EH (cell line): Measurements from ENCODE around the gene RYR2.
"Not testable (repeated sequence)": the region's sequence is repeated elsewhere in the genome, so short reads cannot be mapped to it uniquely, and the experiment has no call there.

Experiments
- DNase-seq: peaks from one replicate; pipeline ENCODE4 v3.0.0-alpha.2; 2015; ENCODE audit warnings: low read depth

The RYR2 gene

DNA sequence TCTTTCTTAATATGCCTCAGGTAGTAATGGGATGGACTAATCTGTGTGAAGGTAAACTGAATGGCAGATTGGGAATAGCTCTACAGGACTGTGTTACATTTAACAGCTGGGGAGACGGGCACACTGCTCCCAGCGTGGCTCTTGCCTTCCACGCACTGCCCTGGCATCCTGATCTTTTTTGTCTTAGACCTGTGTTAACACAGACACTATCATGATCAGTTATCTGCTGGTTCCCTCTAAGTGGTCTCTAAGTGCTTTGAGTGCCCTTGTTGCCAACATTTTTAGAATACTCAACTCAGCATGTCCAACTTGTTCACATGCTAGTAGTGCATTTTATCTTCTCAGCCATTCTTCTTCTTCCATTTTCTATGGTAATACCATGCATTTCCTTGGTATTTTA, 208.1 kb downstream of the RYR2 start:
- DNase-seq, result no peak

DNA sequence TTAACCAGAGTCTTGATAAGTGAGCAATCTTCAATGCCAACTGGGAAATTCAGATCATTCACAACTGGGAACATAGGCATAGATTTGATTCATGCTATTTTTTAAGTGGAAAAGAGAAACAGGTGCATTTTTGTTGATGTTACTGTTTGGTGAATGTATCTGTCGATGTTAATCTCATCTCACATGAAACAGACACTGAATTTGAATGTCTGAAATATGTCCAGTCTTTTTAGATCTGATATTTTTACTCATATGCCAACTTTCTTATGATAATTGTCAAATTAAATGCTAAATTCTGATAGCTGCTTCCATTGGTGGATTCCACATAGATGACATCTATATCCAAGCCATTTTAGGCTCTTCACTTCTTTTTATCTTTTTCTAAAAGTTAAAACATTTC, 213.1 kb downstream of the RYR2 start:
- no peak for DNase-seq

DNA sequence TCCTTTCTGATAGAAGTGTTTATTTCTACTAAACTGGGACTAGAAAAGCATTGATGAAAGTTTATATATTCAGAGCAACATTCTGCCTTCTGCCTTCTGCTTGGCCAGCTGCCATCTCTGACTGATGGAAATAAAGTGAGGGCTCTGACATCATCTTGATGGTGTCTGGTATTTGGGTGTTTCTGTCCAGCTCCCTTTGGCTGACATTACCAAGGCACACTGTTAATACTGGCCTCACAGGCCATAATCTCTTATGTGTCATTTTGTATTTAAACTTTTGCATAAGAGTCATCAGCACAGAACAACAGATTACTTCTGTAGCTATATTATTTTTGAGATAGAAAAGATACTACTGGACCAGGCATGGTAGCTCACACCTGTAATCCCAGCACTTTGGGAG, 216.9 kb downstream of the RYR2 start:
- DNase-seq, result no peak

DNA sequence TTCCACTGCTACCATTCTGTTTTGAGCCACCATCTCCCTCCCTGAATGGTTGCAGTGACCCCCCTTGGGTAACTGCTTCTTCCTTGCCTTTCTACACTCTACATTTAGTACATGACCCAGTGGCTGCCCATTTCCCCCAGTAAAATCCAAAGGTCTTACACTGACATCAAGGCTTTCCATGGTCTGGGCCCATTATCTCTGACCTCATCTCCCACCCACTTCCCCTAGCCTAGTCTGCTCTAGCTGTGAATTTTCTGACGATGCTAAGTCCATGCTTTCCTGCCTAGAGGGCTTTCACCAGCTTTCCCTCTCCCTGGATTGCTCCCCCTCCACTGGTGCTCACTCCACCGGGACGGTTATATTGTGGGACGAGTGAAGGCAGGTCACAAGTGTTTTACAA, 219.2 kb downstream of the RYR2 start:
- no peak for DNase-seq

DNA sequence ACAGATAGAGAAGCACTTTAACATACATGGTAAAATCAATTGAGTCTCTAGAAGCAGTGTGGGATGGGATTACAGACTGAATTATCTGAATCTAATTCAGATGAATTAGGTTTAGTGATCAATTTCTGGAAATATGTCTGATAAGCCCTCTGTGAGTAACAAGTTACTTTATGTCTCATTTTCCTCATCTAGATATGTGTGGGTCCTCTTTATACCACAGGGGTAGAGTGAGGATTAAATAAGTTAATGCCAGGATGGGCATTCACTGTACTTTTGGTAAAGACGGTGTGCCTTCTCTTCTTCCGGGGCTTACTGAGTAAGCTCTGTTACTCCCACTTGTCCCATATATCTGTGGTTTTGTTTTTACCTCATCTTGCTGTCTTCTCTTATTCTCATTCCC, 225.8 kb downstream of the RYR2 start:
- DNase-seq, result no peak

DNA sequence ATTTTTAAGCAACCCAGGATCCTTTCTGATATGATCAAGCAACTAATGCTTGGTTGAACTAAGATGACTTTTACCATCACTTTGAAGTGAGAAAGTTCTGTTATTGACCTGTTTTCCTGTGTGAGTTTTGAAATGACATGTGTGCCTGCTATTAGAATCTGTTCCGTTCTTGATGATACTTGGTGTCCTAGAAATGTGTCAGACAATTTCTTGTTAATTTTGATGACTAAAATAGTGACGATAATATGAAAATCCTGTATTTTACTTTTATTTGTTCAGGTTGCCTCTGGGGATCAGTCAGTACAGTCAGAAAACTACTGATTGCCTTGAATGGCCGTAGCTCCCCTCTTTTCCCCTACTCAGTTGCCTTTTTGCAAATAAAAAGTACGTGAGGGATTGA, 228.0 kb downstream of the RYR2 start:
- no peak for DNase-seq

DNA sequence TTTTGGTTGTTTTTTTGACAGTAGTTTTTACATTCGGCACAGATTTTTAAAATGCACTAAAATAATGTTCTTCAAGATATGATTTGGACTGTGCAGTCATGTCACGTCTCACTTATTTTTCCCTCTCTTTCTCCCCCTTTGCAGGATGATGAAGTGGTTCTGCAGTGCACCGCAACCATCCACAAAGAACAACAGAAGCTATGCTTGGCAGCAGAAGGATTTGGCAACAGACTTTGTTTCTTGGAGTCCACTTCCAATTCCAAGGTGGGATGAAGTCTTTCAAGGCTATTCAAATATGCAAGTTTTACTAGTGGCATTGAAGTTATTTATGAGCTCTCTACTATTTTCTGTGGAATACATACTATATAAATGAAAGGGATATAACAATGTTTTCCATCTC, 228.4 kb downstream of the RYR2 start:
- no peak for DNase-seq

DNA sequence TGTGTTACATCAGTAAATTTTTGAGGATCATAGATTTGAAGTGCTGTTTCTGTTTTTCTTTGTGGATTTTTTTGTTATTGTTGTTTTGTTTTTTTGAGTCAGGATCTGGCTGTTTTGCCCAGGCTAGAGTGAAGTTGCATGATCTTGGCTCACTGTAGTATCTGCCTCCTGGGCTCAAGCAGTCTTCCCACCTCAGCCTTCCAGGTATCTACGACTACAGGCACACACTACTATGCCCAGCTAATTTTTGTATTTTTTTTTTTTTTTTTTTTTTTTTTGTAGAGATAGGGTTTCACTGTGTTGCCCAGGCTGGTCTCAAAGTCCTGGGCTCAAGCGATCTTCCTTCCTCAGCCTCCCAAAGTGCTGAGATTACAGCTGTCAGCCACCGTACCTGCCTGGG, 236.0 kb downstream of the RYR2 start:
- DNase-seq, result not testable (repeated sequence)

DNA sequence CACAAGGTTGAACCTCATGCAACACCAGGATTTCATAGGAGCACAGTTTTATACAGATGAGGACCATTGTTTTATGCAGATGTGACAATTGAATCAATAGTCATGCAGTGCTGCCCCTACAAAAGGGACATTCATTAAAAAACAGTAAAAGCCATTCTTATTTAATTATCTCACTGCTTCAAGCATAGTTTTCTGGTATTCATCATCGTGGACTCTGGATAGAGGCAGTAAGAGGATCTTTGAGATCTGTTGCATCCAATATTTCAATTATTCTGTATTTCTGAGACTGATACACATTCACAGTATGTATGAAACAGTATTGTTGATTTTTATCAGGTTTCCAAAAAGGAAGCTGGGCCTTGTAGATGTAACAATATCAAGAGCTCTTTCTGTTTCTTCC, 237.6 kb downstream of the RYR2 start:
- no peak for DNase-seq

DNA sequence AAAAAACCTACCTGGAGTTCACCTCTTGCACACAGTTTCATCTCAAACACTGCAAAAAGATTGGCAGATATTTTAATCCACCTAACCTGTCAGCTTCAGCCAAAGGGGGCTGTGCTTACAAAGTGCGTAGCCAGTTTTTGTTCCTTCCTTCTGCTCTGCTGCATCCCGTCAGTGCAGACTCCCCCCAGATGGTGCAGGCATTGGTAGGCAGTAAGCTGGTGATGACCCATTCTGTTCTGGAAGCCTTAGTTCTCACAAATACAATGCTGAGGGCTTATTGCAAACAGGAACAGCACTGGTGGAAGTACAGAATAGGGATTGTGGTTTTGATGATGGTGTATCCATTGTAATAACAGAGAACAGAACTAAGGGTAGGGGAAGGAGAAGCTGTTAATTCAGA, 239.5 kb downstream of the RYR2 start:
- DNase-seq, result no peak

DNA sequence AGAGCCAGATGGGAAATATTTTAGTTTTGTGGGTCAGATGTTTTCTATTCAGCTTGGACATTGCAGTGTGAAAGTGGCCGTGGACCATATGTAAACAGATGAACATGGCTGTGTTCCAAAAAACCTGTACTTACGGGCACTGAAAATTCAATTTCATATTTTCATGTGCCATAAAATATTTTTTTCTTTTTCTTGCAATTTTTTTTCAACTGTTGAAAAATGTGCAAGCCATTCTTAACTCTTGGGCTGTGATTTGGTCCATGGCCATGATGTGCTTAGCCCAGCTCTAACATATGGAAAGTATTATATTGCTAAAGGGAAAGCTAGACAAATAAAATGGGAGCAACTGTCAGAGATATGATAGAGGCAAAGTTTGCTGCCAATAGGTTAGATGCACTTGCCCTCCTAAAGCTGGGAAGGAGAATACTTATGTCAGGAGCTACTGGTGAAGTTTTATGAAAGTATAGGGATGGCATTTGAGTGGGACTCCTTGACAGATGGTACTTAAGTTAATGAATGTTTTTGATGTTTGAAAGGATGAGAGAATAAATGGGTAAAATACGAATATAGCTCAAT, 240.3 kb downstream of the RYR2 start:
- no peak for DNase-seq

DNA sequence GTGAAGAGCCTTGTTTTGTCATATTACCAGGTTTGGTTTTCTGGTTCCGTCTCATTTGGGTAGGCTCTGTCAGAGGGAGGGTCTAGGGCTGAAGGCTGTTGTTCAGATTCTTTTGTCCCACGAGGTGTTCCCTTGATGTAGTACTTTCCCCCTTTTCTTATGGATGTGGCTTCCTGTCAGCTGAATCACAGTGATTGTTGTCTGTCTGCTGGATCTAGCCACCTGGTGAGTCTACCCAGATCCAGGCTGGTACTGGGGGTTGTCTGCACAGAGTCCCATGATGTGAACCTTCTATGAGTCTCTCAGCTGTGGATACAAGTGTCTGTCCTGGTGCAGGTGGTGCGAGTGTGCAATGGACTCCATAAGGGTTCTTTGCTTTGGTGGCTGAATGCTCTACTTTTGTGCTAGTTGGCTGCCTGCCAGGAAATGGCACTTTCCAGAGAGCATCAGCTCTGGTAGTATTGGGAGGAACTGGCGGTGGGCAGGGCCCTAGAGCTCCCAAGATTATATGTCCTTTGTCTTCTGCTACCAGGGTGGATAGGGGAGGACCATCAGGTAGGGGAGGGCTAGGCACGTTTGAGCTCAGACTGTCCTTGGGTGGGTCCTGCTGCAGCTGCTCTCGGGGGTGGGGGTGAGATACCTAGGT, 246.0 kb downstream of the RYR2 start:
- DNase-seq, result no peak

DNA sequence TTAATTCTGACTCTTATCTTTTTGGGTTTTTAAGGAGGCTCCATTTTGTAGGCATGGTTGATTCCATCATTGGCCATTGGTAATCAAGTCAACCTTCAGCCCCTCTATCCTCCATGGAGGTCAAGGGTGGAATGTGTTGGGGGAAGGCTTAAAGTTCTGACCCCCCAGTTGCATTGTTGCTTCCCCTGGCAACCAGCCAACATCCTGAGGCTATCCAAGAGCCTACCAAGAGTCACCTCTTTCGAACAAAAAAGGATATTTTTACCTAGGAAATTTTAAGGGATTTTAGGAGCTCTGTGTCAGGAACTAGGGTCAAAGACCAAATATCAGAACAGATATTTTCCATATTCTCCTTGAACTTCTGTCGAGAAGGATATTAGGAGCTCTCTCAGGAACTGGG, 251.8 kb downstream of the RYR2 start:
- no peak for DNase-seq

DNA sequence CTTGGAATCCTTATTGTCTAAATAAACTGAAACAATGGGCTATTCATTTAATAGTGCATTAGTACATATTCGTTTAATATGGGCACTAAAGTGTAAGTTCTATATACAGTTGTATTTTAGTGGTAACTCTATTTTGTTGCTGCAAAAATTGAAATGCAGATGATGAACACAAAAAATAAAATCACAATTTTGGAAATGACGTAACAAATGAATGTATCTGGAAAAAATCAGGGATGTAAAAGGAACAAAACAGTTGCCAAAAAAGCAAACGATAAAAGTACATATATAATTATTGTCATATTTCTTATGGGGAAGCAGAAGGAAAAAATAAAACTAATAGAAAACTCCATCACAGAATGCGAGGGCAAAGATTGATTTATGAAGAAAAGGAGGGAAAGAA, 254.9 kb downstream of the RYR2 start:
- no peak for DNase-seq

DNA sequence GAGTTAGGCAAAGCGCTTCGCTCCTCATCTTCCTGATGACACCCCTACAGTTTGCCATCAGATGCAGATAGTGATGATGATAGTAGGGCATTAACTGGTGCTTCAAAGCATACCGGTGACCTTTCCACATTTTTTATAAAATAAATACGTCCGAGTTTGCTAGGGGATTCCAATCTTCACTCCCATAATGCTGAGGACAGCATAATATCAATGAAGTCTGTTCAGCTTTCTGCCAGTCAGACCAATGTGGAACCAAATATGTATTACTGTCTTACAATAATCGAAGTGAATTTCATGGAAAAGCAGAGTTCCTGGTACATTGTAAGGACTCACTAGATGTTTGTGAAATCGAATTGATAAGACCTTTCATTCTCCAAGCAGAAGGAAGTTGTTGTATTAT, 258.7 kb downstream of the RYR2 start:
- no peak for DNase-seq

DNA sequence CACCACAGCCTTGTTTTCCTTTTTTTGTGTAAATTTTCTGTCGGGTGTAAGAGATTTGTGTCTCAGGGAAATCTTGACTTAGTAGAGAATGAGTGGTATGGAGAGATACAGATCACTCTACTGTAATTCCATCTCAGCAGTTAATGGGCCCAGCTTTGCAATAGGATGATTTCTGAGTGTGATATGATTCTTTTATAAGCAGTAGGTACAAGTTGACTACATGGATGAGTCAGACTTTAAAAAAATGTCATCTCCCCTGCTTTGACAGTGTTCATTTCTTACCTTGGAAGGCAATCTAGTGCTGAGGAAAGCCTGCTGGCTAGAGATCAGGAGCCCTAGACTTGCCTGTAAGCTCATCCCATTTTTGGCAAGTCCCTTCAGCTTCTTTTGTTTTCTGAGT, 261.9 kb downstream of the RYR2 start:
- DNase-seq, result no peak

DNA sequence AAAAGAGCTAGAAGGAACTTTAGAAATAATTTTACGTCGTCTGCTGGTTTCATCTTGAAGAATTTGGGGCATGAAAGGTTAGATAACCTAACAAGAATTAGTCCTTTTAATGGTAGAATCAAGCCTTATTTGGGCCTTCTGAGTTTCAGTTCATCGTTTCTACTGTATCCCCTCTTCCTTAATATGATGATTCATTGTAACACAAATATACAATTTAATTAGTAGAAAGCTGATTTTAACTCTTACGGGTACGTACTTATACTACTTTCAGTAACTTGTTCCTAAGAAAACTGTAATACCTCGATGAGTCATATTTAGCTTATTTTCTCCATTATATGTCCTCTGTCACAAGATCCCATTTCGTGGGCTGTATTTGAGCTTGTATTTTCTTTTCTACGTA, 264.7 kb downstream of the RYR2 start:
- DNase-seq, result no peak

DNA sequence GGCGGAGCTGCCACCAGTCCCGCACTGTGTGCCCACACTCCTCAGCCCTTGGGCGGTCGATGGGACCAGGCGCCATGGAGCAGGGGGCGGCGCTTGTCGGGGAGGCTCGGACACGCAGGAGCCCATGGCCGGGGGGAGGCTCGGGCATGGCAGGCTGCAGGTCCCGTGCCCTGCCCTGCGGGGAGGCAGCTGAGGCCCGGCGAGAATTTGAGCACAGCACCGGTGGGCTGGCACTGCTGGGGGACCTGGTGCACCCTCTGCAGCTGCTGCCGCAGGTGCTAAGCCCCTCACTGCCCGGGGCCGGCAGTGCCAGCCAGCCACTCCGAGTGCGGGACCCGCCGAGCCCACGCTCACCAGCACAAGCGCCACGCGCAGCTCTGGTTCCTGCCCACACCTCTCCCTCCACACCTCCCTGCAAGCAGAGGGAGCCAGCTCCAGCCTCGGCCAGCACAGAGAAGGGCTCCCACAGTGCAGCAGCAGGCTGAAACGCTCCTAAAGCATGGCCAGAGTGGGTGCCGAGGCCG, 267.7 kb downstream of the RYR2 start:
- no peak for DNase-seq

DNA sequence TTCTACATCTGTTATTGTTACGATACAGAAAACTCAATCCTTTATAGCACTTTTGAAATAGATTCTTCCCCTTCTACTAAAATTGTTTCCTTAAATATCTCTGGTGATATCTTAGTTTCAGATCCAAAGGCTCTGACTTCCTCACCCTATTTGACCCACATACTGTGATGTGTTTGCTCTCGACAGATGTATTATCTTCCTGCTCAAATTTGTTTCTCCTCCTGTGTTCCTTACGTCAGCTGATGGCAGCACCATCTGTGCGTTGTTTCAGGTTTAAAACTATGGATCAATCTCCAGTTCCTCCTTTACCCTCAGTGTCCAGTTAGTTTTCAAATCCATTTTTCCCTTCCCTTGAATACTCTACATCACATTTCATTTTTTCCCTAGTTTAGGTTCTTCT, 274.4 kb downstream of the RYR2 start:
- DNase-seq, result no peak

DNA sequence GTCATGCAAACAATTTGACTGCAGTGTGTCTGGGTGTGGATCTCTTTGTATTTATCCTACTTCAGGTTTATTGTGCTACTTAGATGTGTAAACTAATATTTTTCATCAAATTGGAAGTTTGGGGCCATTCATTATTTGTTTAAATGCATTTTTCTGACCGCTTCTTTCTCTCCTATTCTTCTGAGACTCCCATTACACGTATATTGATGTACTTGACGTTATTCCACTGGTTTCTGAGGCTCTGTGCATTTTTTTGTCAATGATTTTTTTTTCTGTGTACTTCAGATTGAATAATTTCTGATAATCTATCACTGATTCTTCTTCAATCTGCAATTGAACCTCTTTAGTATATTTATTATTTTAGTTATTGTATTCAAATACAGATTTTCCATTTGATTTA, 276.8 kb downstream of the RYR2 start:
- DNase-seq, result no peak

DNA sequence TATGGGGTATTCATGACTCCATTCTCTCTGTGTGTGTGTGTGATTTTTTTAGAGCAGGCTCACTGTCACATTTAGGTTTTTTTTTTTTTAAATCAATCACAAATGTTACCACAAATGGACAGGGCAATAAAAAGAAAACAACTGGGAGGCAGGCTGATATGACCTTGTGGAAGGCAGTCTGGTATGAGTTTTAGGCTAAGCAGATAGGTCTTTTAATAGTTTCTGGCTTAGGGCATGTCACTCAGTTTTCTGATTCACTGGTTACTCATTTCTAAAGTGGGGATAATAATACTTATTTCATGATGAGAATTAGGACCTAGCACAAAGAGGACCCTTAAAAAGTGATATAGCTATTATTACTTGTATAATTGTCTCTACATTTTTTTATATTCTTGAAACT, 278.9 kb downstream of the RYR2 start:
- no peak for DNase-seq

DNA sequence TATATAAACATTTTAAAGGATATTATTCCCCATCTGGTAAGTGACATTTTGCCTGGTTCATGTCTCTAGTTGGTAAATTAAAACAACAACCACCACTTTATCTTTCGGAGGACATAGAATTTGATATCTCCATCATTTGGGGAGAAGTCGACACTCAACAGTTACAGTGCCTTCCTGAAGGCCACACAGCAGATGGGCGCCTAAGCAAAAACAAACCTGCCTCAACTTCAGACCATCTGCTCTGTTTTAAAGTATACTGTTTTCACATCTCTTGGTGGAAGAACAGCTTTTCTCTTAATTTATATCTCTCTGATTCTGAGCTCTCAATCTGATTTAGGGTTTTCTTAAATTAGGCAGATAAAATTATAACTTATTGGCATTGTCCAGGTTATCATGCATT, 282.2 kb downstream of the RYR2 start:
- no peak for DNase-seq

DNA sequence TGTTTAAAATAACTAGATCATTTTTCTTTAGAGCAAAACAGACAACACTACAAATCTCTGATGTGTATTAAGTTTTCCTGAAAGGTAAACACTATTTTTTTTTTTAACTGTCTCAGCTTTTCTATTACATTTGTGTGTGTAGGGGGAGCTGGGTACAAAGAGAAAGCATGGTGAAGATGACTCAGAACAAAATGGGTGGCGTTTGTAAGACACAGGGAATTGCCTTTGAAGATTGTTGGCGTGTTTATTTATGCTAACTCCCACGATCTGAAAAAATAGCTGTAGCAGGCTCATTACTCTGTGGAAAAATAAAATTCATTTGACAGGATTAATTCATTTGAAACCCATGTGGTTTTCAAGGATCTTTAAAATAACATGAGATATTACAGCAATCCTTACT, 285.1 kb downstream of the RYR2 start:
- no peak for DNase-seq

DNA sequence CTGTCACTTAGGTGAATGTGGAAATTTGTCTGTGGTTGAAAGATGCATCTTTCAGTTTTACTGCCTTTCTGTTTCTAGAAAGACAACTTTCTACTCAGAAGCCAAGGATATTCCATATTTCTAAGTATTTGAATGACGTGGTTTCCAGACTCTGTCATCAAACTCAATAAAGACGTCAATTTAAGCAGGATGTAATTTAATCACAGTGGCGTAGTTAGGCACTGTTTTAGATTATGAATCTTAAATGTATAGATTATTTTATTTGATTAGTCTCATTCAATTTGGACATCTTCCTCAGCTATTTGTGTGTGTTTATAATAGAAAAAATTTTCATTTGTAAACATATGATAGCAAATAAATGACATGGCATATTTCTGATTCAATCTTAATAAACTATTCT, 298.9 kb downstream of the RYR2 start:
- no peak for DNase-seq
